HL-60 (cell line): ENCODE measurements around the gene THRB.
"Not testable (repeated sequence)": the region's sequence is repeated elsewhere in the genome, so short reads cannot be mapped to it uniquely, and the experiment has no call there.

Source experiments
- GABPA ChIP-seq: IDR thresholded peaks from 2 replicates; pipeline ENCODE4 v1.6.1; 2012; ENCODE audit warnings: low read depth
- POLR2AphosphoS5 ChIP-seq: IDR thresholded peaks from 2 replicates; pipeline ENCODE4 v1.6.1; 2012; ENCODE audit warnings: low read depth
- SPI1 ChIP-seq: IDR thresholded peaks from 2 replicates; pipeline ENCODE4 v1.6.1; 2012; ENCODE audit warnings: low read depth, mild to moderate bottlenecking, borderline replicate concordance
- TF ChIP-seq, protein P1 (sequence below): IDR thresholded peaks from one replicate; pipeline ENCODE4 v1.5.1; 2011; ENCODE audit warnings: low read length, control low read depth, inconsistent platforms; ENCODE audit not compliant: insufficient read depth
- TF ChIP-seq, protein P2 (sequence below): IDR thresholded peaks from 2 replicates; pipeline ENCODE4 v1.6.1; 2012; ENCODE audit warnings: low read depth; ENCODE audit not compliant: insufficient replicate concordance

- TF ChIP-seq, protein P1, sequence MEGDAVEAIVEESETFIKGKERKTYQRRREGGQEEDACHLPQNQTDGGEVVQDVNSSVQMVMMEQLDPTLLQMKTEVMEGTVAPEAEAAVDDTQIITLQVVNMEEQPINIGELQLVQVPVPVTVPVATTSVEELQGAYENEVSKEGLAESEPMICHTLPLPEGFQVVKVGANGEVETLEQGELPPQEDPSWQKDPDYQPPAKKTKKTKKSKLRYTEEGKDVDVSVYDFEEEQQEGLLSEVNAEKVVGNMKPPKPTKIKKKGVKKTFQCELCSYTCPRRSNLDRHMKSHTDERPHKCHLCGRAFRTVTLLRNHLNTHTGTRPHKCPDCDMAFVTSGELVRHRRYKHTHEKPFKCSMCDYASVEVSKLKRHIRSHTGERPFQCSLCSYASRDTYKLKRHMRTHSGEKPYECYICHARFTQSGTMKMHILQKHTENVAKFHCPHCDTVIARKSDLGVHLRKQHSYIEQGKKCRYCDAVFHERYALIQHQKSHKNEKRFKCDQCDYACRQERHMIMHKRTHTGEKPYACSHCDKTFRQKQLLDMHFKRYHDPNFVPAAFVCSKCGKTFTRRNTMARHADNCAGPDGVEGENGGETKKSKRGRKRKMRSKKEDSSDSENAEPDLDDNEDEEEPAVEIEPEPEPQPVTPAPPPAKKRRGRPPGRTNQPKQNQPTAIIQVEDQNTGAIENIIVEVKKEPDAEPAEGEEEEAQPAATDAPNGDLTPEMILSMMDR, result not testable (repeated sequence)
- not testable (repeated sequence) for TF ChIP-seq POLR2AphosphoS5, GABPA, SPI1
- TF ChIP-seq, protein P2, sequence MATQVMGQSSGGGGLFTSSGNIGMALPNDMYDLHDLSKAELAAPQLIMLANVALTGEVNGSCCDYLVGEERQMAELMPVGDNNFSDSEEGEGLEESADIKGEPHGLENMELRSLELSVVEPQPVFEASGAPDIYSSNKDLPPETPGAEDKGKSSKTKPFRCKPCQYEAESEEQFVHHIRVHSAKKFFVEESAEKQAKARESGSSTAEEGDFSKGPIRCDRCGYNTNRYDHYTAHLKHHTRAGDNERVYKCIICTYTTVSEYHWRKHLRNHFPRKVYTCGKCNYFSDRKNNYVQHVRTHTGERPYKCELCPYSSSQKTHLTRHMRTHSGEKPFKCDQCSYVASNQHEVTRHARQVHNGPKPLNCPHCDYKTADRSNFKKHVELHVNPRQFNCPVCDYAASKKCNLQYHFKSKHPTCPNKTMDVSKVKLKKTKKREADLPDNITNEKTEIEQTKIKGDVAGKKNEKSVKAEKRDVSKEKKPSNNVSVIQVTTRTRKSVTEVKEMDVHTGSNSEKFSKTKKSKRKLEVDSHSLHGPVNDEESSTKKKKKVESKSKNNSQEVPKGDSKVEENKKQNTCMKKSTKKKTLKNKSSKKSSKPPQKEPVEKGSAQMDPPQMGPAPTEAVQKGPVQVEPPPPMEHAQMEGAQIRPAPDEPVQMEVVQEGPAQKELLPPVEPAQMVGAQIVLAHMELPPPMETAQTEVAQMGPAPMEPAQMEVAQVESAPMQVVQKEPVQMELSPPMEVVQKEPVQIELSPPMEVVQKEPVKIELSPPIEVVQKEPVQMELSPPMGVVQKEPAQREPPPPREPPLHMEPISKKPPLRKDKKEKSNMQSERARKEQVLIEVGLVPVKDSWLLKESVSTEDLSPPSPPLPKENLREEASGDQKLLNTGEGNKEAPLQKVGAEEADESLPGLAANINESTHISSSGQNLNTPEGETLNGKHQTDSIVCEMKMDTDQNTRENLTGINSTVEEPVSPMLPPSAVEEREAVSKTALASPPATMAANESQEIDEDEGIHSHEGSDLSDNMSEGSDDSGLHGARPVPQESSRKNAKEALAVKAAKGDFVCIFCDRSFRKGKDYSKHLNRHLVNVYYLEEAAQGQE, result not testable (repeated sequence)
These were observed 81.0 kb downstream of the THRB start for GRCh38 chr3:24413662-24414061.
